Measurements from ENCODE around the gene PAQR6.
"Not testable (repeated sequence)": the region's sequence is repeated elsewhere in the genome, so short reads cannot be mapped to it uniquely, and the experiment has no call there.

DNA sequence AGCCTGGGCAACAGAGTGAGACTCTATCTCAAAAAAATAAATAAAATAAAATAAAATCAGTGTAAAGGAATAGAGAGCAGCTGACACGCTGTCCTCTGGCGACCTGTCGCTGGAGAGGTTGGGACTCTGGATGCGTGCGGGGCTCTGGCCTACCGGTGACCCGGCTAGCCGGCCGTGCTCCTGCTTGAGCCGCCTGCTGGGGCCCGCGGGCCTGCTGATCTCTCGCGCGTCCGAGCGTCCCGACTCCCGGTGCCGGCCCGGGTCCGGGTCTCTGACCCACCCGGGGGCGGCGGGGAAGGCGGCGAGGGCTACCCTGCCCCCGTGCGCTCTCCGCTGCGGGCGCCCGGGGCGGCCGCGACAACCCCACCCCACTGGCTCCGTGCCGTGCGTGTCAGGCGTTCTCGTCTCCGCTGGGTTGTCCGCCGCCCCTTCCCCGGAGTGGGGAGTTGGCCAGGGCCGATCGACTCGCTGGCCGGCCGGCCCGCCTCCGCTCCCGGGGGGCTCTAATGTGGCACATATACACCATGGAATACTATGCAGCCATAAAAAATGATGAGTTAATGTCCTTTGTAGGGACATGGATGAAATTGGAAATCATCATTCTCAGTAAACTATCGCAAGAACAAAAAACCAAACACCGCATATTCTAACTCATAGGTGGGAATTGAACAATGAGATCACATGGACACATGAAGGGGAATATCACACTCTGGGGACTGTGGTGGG, 31.3 kb downstream of the PAQR6 start:
- TF ChIP-seq, protein P1, sequence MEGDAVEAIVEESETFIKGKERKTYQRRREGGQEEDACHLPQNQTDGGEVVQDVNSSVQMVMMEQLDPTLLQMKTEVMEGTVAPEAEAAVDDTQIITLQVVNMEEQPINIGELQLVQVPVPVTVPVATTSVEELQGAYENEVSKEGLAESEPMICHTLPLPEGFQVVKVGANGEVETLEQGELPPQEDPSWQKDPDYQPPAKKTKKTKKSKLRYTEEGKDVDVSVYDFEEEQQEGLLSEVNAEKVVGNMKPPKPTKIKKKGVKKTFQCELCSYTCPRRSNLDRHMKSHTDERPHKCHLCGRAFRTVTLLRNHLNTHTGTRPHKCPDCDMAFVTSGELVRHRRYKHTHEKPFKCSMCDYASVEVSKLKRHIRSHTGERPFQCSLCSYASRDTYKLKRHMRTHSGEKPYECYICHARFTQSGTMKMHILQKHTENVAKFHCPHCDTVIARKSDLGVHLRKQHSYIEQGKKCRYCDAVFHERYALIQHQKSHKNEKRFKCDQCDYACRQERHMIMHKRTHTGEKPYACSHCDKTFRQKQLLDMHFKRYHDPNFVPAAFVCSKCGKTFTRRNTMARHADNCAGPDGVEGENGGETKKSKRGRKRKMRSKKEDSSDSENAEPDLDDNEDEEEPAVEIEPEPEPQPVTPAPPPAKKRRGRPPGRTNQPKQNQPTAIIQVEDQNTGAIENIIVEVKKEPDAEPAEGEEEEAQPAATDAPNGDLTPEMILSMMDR (IDR thresholded peaks at IDR 0.05), result not testable (repeated sequence)
- not testable (repeated sequence) for TF ChIP-seq ZFX (IDR thresholded peaks at IDR 0.05; ENCODE audit: borderline replicate concordance)

Measured in 22Rv1 (cell line).